Kidney epithelial cell (primary cell): Measurements from ENCODE around the gene PLEKHA4. TPM values are rescaled to one million over a fixed set of nuclear protein-coding genes. Genes with fewer than 3 reads are reported as not detected.
"Not testable (repeated sequence)": the region's sequence is repeated elsewhere in the genome, so short reads cannot be mapped to it uniquely, and the experiment has no call there.

Source experiments
- DNase-seq: peaks from one replicate; pipeline ENCODE4 v3.0.0-alpha.2; 2010; ENCODE audit warnings: low read depth
- H3K27me3 ChIP-seq: 2 replicates; pipeline ENCODE4 v1.6.0; 2011; ENCODE audit warnings: low read length; ENCODE audit not compliant: control insufficient read depth, insufficient read depth
- H3K36me3 ChIP-seq: 2 replicates; pipeline ENCODE4 v1.5.1; 2011; ENCODE audit warnings: low read length; ENCODE audit not compliant: control insufficient read depth, insufficient read depth
- H3K4me3 ChIP-seq: 2 replicates; pipeline ENCODE4 v1.5.1; 2011; ENCODE audit warnings: low read depth, mild to moderate bottlenecking, control low read depth, low read length
- CTCF ChIP-seq: IDR thresholded peaks from 2 replicates; pipeline ENCODE4 v1.5.1; 2011; ENCODE audit warnings: mild to moderate bottlenecking, moderate library complexity, low read length, control low read depth, inconsistent platforms; ENCODE audit not compliant: insufficient read depth, poor library complexity, severe bottlenecking
- total RNA-seq: library from RNA; depleted of rRNA; stranded (reverse); fragments of >200 nt; gene quantifications from 2 replicates; pipeline ENCODE4 v1.2.3, GENCODE V29; 2015

Gene PLEKHA4
- total RNA-seq, 1 donor from 2014 or later = 11.1 TPM

GRCh38 chr19:48910803-48911202, 42.4 kb upstream of the PLEKHA4 start:
- H3K4me3 ChIP-seq = no peak overlapping the region
- TF ChIP-seq CTCF = no peak
- DNase-seq = no peak
- H3K36me3 ChIP-seq = no peaks in the 10 kb centered on the region
- no peaks in the 10 kb centered on the region for H3K27me3 ChIP-seq

- not testable (repeated sequence) for H3K36me3 ChIP-seq, DNase-seq, H3K4me3 ChIP-seq, H3K27me3 ChIP-seq
Observed at GRCh38 chr19:48909424-48910077, 41.1 kb upstream of the PLEKHA4 start.

GRCh38 chr19:48907671-48908070, 39.3 kb upstream of the PLEKHA4 start:
- no peak for DNase-seq
- Histone ChIP-seq H3K36me3 (no peaks in the 10 kb centered on the region), H3K4me3 (no peak overlapping the region), H3K27me3 (no peaks in the 10 kb centered on the region)
- no peak for TF ChIP-seq CTCF

- H3K36me3 ChIP-seq = no peaks in the 10 kb centered on the region
- H3K27me3 ChIP-seq = no peaks in the 10 kb centered on the region
- DNase-seq = no peak
- TF ChIP-seq CTCF = no peak
- no peak overlapping the region for H3K4me3 ChIP-seq
Observed at GRCh38 chr19:48906324-48906723, 37.9 kb upstream of the PLEKHA4 start.

GRCh38 chr19:48905664-48906063, 37.2 kb upstream of the PLEKHA4 start:
- no peaks in the 10 kb centered on the region for H3K27me3 ChIP-seq
- H3K36me3 ChIP-seq = no peaks in the 10 kb centered on the region
- H3K4me3 ChIP-seq = no peak overlapping the region
- TF ChIP-seq CTCF = no peak
- no peak for DNase-seq

GRCh38 chr19:48903788-48904187, 35.4 kb upstream of the PLEKHA4 start:
- not testable (repeated sequence) for DNase-seq, H3K27me3 ChIP-seq, H3K4me3 ChIP-seq, H3K36me3 ChIP-seq

GRCh38 chr19:48902291-48902690, 33.9 kb upstream of the PLEKHA4 start:
- not testable (repeated sequence) for H3K4me3 ChIP-seq, H3K36me3 ChIP-seq, H3K27me3 ChIP-seq, DNase-seq
